ENCODE results near the gene UMPS.
A peak's percentile ranks its signal among the peaks of the same experiment; 100 is the strongest.
"Not testable (repeated sequence)": the region's sequence is repeated elsewhere in the genome, so short reads cannot be mapped to it uniquely, and the experiment has no call there.

Gene UMPS

DNA sequence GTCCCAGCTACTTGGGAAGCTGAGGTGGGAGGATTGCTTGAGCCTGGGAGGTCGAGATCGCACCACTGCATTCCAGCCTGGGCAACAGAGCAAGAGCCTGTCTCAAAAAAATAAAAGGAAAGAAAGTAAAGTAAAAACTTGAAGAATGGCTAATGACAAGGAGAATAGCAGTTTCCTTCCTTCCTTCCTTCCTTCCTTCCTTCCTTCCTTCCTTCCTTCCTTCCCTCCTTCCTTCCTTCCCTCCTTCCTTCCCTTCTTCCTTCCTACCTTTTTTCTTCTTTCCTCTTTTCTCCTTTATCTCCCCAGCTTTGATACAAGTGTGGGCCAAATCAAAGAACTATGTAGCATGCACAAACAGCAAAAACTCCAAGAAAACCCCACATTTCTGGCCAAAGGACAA lies 23.0 kb upstream of the UMPS start:
- DNase-seq, result not testable (repeated sequence)

DNA sequence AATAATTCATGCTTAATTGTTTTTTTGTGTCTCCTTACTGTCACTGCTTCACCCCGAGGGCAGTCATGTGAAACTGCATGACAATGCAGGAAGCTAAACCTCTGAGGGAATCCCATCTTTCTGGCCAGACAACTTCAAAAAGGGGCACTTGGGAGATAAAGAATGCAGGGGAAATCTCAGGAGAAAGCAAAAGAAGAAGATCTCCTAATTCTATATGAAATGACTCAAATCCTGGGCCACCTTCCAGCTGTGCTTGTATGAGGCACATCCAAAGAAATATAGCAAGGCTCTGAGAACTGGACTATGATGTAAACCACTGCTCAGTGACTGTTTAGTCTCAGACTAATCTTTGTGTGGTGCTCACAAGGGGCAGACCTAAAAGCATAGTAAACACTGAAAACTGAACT lies 22.6 kb upstream of the UMPS start:
- no peak for DNase-seq

DNA sequence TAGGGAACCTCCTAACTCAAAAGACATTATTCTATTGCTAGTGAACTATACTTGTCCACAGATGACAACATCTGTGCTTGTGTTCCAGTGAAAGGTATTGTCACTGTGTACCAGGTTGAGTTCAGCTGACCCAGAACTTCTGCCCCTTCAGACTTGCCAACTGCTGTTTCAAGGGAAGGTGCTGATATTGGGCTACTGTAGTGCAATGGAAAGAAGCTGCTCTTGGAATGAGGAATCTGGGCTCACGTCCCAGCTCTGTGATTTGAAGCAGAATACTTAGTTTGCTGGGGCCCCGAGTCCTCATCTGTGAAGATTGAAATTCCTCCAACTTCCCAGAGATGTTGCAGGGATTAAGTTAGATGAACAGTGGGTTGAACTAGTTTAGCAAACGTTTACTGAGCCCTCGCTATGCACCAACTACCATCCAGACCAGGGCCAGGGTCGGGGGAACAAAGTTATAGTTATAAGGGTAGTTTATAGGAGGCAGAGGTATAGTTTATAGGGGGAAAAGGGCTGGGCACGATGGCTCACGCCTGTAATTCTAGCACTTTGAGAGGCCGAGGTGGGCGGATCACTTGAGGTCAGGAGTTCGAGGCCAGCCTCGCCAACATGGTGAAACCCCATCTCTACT lies 15.9 kb upstream of the UMPS start:
- DNase-seq, result no peak

DNA sequence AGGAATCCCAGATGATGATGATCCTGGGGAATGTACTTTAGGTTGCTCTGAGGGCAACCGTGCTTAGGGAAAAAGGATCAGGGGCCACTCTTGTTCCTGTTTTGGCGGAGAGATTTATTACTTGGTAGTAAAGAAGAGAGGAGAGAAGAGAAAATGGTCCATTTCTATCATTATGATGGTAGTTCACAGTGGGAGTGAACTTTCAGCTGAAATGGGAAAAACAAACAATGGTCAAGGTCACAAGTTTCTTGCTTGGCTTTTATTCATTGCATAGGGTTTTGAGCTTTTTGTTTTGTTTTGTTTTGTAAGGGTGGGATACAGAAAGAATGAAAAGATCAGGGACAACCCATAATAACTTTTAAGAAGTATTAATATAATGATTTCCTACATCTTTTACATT lies 7.7 kb upstream of the UMPS start:
- no peak for DNase-seq

DNA sequence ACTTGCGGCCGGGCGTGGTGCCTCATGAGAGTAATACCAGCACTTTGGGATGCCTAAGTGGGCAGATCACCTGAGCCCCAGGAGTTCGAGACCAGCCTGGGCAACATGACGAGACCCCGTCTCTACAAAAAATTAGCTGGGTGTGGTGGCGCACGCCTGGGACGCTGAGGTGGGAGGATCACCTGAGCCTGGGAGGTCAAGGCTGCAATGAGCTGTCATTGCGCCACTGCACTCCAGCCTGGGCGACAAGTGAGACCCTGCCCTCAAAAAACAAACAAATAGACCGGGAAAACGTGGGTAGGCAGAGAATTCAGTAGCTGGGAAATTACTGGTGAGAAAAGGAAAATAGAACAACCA lies 667 bp downstream of the UMPS start:
- no peak for DNase-seq

DNA sequence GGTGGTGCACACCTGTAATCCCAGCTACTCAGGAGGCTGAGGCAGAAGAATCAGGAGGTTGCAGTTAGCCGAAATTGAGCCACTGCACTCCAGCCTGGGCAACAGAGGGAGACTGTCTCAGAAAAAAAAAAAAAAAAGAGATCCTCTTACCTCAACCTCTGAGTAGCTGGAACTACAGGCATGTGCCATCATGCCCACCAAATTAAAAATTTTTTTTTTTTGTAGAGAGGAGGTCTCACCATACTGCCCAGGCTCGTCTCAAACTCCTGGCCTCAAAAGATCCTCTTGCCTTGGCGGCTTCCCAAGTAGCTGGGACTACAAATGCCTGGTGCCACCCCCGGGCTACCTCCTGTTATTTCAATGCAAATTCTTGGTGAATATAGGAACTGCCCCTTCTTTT lies 1.5 kb downstream of the UMPS start:
- DNase-seq, result no peak

DNA sequence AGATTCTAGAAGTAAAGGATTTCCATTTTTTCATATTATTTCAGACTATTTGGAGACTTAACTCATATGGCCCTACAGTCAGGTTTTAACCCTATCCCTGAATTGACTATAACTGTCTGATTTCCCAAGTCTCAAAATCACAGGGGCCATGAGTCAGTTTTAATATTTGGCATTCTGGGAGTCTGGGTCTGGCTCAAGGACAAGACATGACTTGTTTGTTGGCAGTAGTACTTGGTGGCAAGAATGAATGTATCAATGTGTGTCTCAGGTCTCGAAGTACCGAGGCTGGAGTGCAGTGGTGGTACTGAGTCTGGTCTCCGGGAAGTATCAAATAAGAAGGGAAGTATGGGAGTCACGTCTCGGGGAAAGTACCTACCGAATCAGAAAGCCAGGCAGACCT lies 10.8 kb downstream of the UMPS start:
- DNase-seq, result no peak

DNA sequence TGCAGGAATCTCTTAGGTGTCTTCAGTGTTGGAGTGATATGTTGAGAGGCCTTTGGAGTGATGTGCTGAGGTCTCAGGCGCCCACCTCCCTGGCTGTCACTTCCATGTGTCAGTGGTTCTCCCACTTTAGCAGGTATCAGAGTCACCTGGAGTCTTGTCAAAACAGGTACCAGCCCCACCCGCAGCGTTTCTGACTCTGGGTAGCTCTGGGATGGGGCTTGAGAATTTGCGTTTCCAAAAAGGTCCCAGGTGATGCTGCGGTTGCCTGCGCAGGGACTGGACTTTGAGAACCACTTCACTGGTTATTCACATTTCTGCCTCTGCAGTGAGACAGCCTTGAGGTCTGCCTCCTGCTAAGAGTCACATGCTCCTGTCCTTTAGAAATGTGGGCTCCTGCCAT lies 15.5 kb downstream of the UMPS start:
- DNase-seq, result no peak

DNA sequence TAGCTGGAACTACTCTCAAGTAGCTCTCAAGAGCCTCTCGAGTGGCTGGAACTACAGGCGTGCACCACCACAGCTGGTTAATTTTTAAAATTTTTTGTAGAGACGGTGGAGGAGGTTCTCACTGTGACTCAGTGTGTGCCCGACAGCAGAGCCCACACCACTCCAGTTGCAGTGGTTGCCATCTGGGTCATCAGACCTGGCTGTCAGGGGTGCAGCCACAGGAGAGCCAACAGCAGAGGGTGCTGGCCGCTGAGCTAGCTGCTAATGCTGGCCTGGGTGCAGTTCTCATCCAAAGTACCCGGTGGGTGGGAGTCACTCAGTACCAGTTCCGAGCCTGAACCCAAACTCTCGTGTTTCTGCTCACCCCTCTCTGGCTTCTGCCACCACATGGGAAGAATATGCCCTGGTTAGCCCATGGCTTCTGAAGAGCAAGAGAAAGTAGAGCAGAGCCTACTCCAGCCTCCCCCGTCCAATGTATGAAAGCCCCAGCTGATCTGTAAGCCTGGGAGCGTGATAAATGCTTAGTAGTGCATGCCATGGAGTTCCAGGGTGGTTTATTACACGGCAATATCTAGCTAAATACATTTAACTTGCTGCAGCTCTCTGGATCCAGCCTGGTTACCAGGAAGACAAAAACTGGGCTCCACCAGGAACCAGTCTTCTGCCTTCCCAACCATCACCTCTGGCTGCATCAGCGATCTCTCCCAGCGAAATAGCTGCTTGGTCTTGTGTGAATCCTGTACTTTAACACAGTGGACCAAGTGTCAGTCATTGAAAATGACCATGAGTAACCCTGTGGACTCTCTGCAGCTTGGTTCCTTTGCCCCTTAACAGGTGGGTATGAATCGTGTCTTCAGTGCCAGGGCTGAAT lies 17.1 kb downstream of the UMPS start:
- no peak for DNase-seq

DNA sequence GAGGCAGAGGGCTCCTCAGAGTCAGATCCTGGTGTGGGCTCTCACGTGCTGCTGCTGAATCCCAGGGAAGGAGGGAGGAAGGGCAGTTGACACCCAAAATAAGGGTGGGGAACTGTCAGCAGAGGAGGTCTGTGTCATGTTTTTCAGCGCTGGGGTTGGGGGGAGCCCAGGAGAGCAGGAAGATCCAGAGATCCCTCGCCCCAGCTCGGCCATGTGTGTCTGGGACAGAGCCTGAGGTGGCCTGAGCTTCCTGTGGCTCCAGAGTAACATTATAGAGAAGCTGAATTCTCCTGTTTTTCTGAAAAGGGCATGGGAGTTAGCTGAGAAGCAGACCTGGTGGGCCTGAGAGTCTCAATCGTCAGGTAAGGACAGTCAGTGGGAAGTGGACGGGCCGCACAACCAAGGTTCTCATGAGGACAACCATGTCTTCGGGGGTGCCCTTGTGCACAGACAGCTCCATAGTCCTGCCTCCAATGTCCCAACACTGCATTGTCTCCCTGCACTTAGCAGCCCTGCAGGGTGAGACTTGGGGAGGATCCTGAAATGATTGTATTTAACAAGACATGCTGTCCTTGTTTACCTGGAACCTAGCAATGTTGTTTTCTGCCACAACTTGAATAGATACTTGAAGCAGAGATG lies 18.4 kb downstream of the UMPS start:
- DNase-seq, result no peak

DNA sequence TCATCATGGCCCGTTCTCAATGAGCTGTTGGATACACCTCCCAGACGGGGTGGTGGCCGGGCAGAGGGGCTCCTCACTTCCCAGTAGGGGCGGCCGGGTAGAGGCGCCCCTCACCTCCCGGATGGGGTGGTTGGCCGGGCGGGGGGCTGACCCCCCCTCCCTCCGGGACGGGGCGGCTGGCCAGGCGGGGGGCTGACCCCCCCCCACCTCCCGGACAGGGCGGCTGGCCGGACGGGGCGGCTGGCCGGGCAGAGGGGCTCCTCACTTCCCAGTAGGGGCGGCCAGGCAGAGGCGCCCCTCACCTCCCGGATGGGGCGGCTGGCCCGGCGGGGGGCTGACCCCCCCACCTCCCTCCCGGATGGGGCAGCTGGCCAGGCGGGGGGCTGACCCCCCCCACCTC lies 19.6 kb downstream of the UMPS start:
- not testable (repeated sequence) for DNase-seq

DNA sequence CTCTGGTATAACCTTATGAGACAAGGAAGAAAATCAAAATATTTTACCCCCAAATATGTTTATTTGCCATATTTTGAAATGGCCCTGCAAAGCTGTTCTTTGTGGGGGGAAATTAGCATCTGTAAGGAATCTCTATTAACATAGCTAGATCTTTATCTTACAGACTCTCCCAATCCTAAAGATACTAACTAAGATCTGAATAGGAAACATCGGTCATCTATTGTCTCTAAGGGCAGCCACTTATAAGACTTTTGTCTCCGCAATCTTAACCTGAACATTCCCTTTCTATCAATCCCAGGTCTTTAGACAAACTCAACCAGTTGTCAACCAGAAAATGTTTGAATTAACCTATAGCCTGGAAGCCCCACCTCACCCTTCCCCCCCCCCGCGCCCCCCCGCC lies 21.2 kb downstream of the UMPS start:
- DNase-seq, result no peak

DNA sequence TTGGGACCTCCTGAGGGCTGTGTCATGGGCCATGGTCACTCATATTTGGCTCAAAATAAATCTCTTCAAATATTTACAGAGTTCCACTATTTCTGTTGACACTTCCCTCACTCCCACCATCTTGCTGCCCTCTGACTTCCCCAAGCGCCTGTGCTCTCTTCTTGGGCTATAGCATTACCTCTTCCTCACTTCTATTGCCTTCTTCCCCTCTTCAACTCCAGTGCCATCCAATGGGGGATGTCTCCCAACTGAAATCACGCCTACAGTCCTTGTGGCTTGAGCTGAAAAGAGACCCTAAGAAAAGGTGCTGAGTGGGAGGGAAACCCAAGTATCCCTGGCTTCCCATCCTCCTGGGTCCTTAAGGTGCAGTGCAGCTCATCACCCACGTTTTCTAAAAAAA lies 21.8 kb downstream of the UMPS start:
- DNase-seq, result no peak

DNA sequence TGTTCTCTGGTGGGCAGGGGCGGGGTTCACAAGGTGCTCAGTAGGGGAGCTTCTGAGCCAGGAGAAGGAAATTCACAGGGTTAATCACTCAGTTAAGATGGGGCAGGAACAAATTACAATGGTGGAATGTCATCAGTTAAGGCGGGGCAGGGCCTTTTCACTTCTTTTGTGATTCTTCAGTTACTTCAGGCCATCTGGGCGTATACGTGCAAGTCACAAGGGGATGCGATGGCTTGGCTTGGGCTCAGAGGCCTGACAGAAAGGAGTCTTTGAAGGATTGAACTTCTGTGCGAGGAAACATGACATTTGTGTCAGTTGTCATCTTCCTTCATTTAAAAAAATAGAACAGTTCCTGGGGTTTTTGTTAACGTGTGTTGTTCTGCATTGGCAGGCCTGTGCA lies 27.7 kb downstream of the UMPS start:
- not testable (repeated sequence) for DNase-seq

DNA sequence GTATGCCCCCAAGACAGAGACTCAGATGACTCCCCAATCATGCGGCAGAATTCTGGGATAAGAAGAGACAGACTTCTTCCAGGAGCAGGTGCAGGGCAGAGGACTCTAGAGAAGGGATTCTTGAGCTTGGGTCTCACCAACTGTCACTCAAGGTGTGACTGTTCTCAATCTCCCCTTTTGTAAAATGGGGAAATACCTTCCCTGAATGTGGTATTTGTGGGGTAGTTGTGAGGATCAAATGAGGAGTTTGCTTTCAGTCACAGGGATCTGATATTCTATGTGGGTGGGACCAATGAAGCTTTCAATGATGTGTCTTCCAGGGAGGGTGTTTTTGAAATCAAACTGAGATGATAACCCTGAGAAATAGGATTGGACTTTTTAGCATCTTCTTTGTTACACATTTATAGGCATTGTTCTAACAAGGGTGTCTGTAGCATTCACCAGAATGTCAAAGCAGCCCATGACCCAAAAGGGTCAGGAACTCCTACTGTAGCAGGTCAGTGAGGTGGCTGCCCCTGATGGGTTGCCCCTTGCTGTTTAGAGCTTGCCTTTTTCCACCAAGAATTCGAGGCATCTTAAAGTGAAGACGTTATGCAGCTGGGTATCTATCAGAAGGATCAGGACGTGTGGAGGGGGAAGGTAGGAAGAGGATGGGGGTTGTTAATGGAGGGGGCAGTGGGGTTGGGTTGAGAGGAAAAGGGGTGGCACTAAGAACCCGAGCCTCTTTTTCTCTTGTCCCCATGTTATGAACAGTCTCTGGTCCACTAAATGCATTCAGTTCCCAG lies 28.8 kb downstream of the UMPS start:
- DNase-seq, result no peak

DNA sequence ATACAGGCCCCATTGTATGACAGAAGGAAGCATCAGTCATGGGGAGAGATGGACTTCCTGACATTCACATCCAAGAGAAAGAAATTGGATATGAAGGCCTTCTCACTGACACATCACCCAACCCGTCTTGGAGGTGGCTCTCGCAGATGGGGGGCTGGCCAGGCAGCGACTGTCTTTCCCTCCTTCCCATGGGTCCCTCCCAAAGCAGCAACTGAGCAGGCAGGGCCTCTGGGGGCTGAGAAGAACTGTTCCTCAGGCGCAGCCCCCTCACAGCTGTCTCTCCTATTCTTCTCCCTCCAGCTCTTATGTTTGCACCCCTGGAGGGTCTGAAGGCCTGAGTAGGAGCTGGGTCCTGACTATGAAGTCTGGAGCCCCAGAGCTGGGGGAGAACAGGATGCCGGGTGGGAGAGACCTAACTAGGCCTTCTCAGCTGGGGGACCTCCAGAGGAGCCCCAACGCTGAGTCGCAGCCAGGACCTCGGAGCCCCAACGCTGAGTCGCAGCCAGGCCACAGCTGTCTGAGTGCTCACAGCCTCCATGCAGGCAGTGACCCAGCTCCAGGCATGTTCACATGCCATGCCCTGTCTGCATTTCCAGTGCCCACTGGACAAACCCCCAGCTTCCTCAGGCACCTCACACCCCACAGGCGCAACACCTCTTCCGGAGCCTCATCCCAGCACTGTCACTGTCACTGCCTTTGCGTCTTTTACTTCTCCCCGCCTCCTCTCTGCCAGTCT lies 29.6 kb downstream of the UMPS start:
- DNase-seq, result no peak

DNA sequence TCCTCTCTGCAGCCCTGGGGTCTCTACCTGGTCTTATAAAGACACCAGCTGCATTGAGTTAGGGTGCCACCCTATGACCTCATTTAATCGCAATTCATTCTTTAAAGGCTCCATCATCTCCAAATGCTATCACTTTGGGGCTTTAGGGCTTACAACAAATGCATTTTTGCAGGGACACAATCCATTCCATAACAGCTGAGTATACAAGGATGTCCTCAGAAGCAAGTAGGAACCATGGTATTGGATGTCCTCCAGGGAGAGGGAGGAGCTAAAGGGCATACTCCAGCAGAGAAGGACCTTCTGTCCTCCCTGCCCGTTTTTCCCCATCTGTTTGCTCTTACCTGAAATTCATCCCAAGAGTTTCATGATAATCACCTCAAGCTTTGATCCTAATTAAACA lies 30.3 kb downstream of the UMPS start:
- no peak for DNase-seq

DNA sequence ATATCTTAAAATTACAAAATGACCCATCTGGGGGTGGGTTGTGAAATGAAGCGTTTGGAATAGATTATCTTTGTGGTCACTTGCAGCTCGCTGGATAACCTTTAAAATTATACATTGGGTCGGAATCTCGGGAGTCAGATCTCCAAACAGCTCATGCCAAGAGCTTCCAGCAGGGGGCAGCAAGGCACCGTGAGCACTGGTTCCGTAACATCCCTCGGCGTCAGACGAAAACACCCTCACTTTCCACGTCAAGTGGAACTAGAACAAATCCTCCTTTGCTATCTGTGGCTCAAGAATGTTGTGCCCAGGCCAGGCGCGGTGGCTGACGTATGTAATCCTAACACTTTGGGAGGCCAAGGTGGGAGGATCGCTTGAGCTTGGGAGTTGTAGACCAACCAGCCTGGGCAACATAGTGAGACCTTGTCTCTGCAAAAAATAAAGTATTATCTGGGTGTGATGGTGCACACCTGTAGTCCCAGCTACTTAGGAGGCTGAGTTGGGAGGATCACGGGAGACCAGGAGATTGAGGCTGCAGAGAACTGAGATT lies 31.1 kb downstream of the UMPS start:
- DNase-seq, result peak in 54 of 56 donors; percentile 24 to 91 (median 62)

DNA sequence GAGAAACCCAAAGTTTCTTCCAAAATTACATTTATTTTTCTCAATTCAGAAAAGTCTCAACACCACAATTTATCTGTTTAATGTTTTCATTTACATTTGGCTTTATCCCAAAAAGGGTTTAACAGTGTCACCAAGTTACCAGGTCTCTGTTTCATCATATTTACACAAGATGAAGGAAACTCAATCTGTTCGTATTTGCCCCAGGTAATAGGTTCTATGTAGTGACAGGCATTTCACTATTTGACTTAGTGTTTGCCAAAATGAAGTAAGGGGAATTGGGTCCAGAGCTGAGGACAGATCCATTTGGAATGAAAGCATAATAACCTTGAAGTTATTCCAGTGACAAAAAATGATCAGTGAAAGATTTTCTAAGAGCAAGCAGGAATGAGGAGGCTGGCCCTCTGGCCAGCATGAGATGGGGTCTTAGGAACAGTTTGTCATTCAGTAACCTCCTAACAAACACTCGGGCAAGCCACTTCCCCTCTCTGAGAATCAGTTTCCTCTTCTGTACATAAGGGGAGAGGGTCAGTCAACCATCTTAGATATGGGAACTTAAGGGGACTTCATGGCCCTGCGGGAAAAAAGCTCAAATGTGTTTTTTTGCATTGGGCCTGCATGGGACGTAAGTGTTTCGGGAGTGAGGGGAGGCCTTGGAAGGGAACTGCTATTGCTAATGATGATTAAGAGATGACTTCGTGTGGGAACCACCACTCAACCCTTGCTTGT lies 31.8 kb downstream of the UMPS start:
- peak in 1 of 56 donors; percentile 4 for DNase-seq

DNA sequence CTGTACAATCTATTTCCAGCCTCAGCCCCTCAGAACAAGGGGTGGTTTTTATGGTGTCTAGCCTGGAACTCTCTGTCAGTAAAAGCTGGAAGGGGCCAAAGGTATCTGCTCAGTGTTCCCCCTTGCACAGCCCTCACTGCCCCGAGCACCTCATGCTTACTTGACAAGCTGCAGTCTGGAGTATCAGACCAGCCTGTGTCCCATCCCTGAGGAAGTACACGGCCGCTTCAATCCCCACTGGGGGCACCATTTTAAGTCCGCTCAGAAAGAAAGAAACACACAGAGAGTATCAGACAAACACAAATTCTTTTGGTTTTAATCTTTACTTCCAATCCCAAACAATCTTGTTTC lies 32.4 kb downstream of the UMPS start:
- DNase-seq, result no peak
